H1 (cell line): ENCODE data around the gene KANSL1L. TPM values are rescaled to one million over a fixed set of nuclear protein-coding genes. Genes with fewer than 3 reads are reported as not detected.
A peak's percentile ranks its signal among the peaks of the same experiment; 100 is the strongest.

Experiments used
- CHD7 ChIP-seq: fragments of 300-600 bp; sonication (generic); IDR thresholded peaks from 2 replicates; pipeline ENCODE4 v1.7.1; 2012; ENCODE audit warnings: low read length, moderate library complexity, mild to moderate bottlenecking, inconsistent platforms; ENCODE audit not compliant: insufficient replicate concordance
- CTBP2 ChIP-seq: IDR thresholded peaks from 2 replicates; pipeline ENCODE4 v1.7.0; 2011; ENCODE audit warnings: borderline replicate concordance, mild to moderate bottlenecking, moderate library complexity, mixed read lengths, low read length; ENCODE audit not compliant: insufficient read depth, insufficient read length
- CTCF ChIP-seq, 3 experiments: IDR thresholded peaks; 1 replicate in 2 of 3; 2 replicates in 1 of 3; pipeline versions ENCODE4 v1.5.1 to v1.6.1; 2011; ENCODE audit warnings: low read length in 3 of 3, mild to moderate bottlenecking in 3 of 3, inconsistent platforms in 2 of 3, low read depth in 1 of 3, moderate library complexity in 1 of 3; ENCODE audit not compliant: insufficient read depth in 1 of 3; ENCODE audit errors: control extremely low read depth in 1 of 3
- FOSL1 ChIP-seq: IDR thresholded peaks from 2 replicates; pipeline ENCODE4 v1.6.1; 2011; ENCODE audit warnings: mild to moderate bottlenecking, low read depth, low read length, moderate library complexity; ENCODE audit not compliant: insufficient read depth
- RBBP5 ChIP-seq: IDR thresholded peaks from 2 replicates; pipeline ENCODE4 v1.7.1; 2012; ENCODE audit warnings: low read depth, mild to moderate bottlenecking, inconsistent platforms, low read length, moderate library complexity, borderline replicate concordance
- TBP ChIP-seq: IDR thresholded peaks from 2 replicates; pipeline ENCODE4 v1.6.1; 2011; ENCODE audit warnings: low read depth, low read length, improper control_type of control experiment
- polyA plus RNA-seq, 7 experiments: library from polyadenylated mRNA; depleted of rRNA in 3 of 7; stranded (reverse) in 5 of 7; unstranded in 2 of 7; fragments of >200 nt in 5 of 7; fragments of 200-250 nt in 2 of 7; gene quantifications; 1 replicate in 5 of 7; 2 replicates in 1 of 7; 4 replicates in 1 of 7; pipeline versions ENCODE4 v1.2.1 to v1.2.3, GENCODE V29; 2011 to 2013; ENCODE audit warnings: missing spikeins in 2 of 7, mixed read lengths in 2 of 7
- total RNA-seq: library from RNA; stranded (reverse); fragmentation: NEBNext Ultra II Directional; extraction: Animal tissue kit (Norgen Biotek cat#: 25700); gene quantifications from 2 replicates; pipeline ENCODE4 v1.2.1, GENCODE V29; 2021

Gene KANSL1L
- total and polyA plus RNA-seq, 2 of the 8 experiments (the other 6 are each of a cell fraction or from before 2014, with no cell fraction given): 5.4 to 17.2 TPM

GRCh38 chr2:210170446-210171303 lies 534 bp downstream of the KANSL1L start (continued):
- TF ChIP-seq CTCF (IDR thresholded peaks at IDR 0.05; ENCODE audit: control extremely low read depth in 1 of 3, insufficient read depth in 1 of 3, low read depth in 1 of 3, low read length in 3 of 3) (no peak), TBP (peak; percentile 34; the same call in 1 of the 2 replicates), CHD7 (no peak), FOSL1 (no peak), CTBP2 (no peak), RBBP5 (0 out of 2 replicates have a peak, but pooled peaks have one; percentile 18)
